HG03575 (cell line): ENCODE data around the gene ARHGEF4.
"Not testable (repeated sequence)": the region's sequence is repeated elsewhere in the genome, so short reads cannot be mapped to it uniquely, and the experiment has no call there.

Experiments used
- ATAC-seq: cut with Tn5 transposase; IDR thresholded peaks from one replicate; pipeline ENCODE4 v1.9.1; 2021; ENCODE audit not compliant: unreplicated experiment, insufficient number of reproducible peaks, low FRiP score; ENCODE audit errors: extremely low read depth

Gene ARHGEF4

GRCh38 chr2:131079931-131080330 is 243.2 kb downstream of the ARHGEF4 start:
- ATAC-seq = not testable (repeated sequence)

- no peak for ATAC-seq
Observed at GRCh38 chr2:131081190-131081589, 244.5 kb downstream of the ARHGEF4 start.

- ATAC-seq = no peak
Observed at GRCh38 chr2:131085646-131086045, 248.9 kb downstream of the ARHGEF4 start.

GRCh38 chr2:131092458-131093005 is 255.8 kb downstream of the ARHGEF4 start:
- ATAC-seq = no peak

- ATAC-seq = peak; percentile 42
Observed at GRCh38 chr2:131093006-131093695, 256.4 kb downstream of the ARHGEF4 start, which contains the start of gene FAM168B. Gene FAM168B (minus strand): TSS chr2:131093460. CDS start chr2:131082646, 10,814 bp downstream.

- ATAC-seq = peak; percentile 37
Observed at GRCh38 chr2:131093696-131094462, 257.2 kb downstream of the ARHGEF4 start.

GRCh38 chr2:131094463-131095281 is 258.0 kb downstream of the ARHGEF4 start:
- no peak for ATAC-seq
